B cell (primary cell): ENCODE results near the gene HTT. TPM values are rescaled to one million over a fixed set of nuclear protein-coding genes. Genes with fewer than 3 reads are reported as not detected.

Experiments used
- ATAC-seq: fragments of 200-7000 bp; cut with Tn5 transposase; one replicate; pipeline ENCODE4 v1.10.0; 2021; ENCODE audit warnings: low read depth, mild to moderate bottlenecking, moderate number of reproducible peaks, moderate library complexity
- CTCF ChIA-PET: fragments of 350-600 bp; sonication (Branson Sonifier 250); formaldehyde crosslinking; loops from one replicate; lab custom pipeline; 2021; ENCODE audit warnings: antibody characterized with exemption, inconsistent platforms; lab: Charles Lee
- POLR2A ChIA-PET: fragments of 350-600 bp; sonication (Branson Sonifier 250); formaldehyde crosslinking; loops from one replicate; lab custom pipeline; 2021; ENCODE audit warnings: antibody characterized with exemption; lab: Charles Lee
- DNase-seq: peaks from one replicate; pipeline ENCODE4 v3.0.0; 2013
- H2AFZ ChIP-seq: 2 replicates; pipeline ENCODE4 v1.6.1; 2012; ENCODE audit warnings: mild to moderate bottlenecking, low read depth, low read length; ENCODE audit not compliant: insufficient read depth, poor library complexity, severe bottlenecking
- H3K27ac ChIP-seq, 2 donors: 1 replicate in 1 of 2; 2 replicates in 1 of 2; pipeline ENCODE4 v1.5.1; 2012 to 2013; ENCODE audit warnings: low read length in 2 of 2, mild to moderate bottlenecking in 2 of 2, moderate library complexity in 1 of 2
- H3K27me3 ChIP-seq, 4 experiments: fragments of 200-600 bp in 1 of 4; sonication (generic) in 1 of 4; replicated peaks in 1 of 4; 1 replicate in 2 of 4; 2 replicates in 2 of 4; pipeline versions ENCODE4 v1.6.1 to v1.7.0; 2013 to 2016; ENCODE audit warnings: low read length in 3 of 4, mild to moderate bottlenecking in 2 of 4, mixed read lengths in 1 of 4, moderate library complexity in 1 of 4; ENCODE audit not compliant: insufficient read depth in 4 of 4, control insufficient read depth in 3 of 4; ENCODE audit errors: control extremely low read depth in 1 of 4
- H3K36me3 ChIP-seq, 2 experiments: replicated peaks in 1 of 2; 1 replicate in 1 of 2; 2 replicates in 1 of 2; pipeline versions ENCODE4 v1.6.1 to v1.7.1; 2013; ENCODE audit warnings: low read length in 1 of 2; ENCODE audit not compliant: insufficient read depth in 2 of 2, control insufficient read depth in 1 of 2; ENCODE audit errors: control extremely low read depth in 1 of 2, extremely low read depth in 1 of 2
- H3K4me1 ChIP-seq, 2 donors: fragments of 200-600 bp in 1 of 2; sonication (generic) in 1 of 2; 1 replicate in 1 of 2; 2 replicates in 1 of 2; pipeline versions ENCODE4 v1.5.1 to v1.6.1; 2013 to 2017; ENCODE audit warnings: low read length in 2 of 2; ENCODE audit not compliant: control insufficient read depth in 2 of 2, insufficient read depth in 2 of 2
- H3K4me2 ChIP-seq: replicated peaks from 2 replicates; pipeline ENCODE3; 2012; ENCODE audit warnings: mild to moderate bottlenecking, low read depth, low read length; ENCODE audit not compliant: poor library complexity, severe bottlenecking
- H3K4me3 ChIP-seq, 5 experiments: fragments of 200-600 bp in 1 of 5; sonication (generic) in 1 of 5; 1 replicate in 3 of 5; 2 replicates in 2 of 5; pipeline versions ENCODE4 v1.5.1 to v1.7.0; 2011 to 2016; ENCODE audit warnings: low read length in 4 of 5, mild to moderate bottlenecking in 4 of 5, low read depth in 2 of 5, control low read depth in 1 of 5, moderate library complexity in 1 of 5; ENCODE audit not compliant: insufficient read depth in 1 of 5; ENCODE audit errors: control extremely low read depth in 1 of 5, extremely low read depth in 1 of 5
- H3K79me2 ChIP-seq: fragments of 200-600 bp; sonication (generic); one replicate; pipeline ENCODE4 v1.6.0; 2016; ENCODE audit warnings: low read length; ENCODE audit not compliant: control insufficient read depth, insufficient read depth
- H3K9ac ChIP-seq: fragments of 200-600 bp; sonication (generic); 2 replicates; pipeline ENCODE4 v1.6.1; 2017; ENCODE audit warnings: mild to moderate bottlenecking, low read length, moderate library complexity
- H3K9me3 ChIP-seq, 3 donors: one replicate each; pipeline versions ENCODE4 v1.6.1 to v1.7.1; 2013; ENCODE audit warnings: low read length in 2 of 3; ENCODE audit not compliant: control insufficient read depth in 2 of 3, insufficient read depth in 1 of 3; ENCODE audit errors: control extremely low read depth in 1 of 3
- H4K20me1 ChIP-seq: 2 replicates; pipeline ENCODE4 v1.6.0; 2012; ENCODE audit warnings: mild to moderate bottlenecking, low read length; ENCODE audit not compliant: insufficient read depth, control insufficient read depth, poor library complexity, severe bottlenecking
- H3K27ac Mint-ChIP-seq: one replicate; pipeline ENCODE4 v1.8.0; 2021; ENCODE audit warnings: mixed read lengths
- H3K27me3 Mint-ChIP-seq: one replicate; pipeline ENCODE4 v1.8.0; 2021; ENCODE audit warnings: mixed read lengths
- H3K4me1 Mint-ChIP-seq: one replicate; pipeline ENCODE4 v1.8.0; 2021; ENCODE audit warnings: mixed read lengths
- H3K4me3 Mint-ChIP-seq: one replicate; pipeline ENCODE4 v1.8.0; 2021; ENCODE audit warnings: mixed read lengths
- H3K9me3 Mint-ChIP-seq: one replicate; pipeline ENCODE4 v1.8.0; 2022; ENCODE audit warnings: mixed read lengths; ENCODE audit not compliant: insufficient read depth
- EZH2 ChIP-seq: IDR thresholded peaks from 2 replicates; pipeline ENCODE4 v1.6.1; 2012; ENCODE audit warnings: borderline replicate concordance, low read depth, mild to moderate bottlenecking, moderate library complexity, low read length; ENCODE audit not compliant: insufficient read depth, poor library complexity, severe bottlenecking
- WGBS: methylation state at CpG from one replicate; pipeline ENCODE4 v1.1.5; 2013; ENCODE audit warnings: missing lambda C conversion rate; ENCODE audit not compliant: insufficient coverage; 5-methylcytosine and 5-hydroxymethylcytosine counted together
- intact Hi-C: fragments of 100-400 bp; cut with micrococcal nuclease; formaldehyde crosslinking; loops from one replicate; pipeline ENCODE4 v1.10.0; 2022
- polyA minus RNA-seq: library from RNA; depleted of rRNA, polyadenylated mRNA; stranded (reverse); fragments of >200 nt; gene quantifications from 2 replicates; pipeline ENCODE4 v1.2.3, GENCODE V29; 2012
- polyA plus RNA-seq: library from polyadenylated mRNA; depleted of rRNA; stranded (reverse); fragments of >200 nt; gene quantifications from 2 replicates; pipeline ENCODE4 v1.2.3, GENCODE V29; 2012
- total RNA-seq, 2 donors: library from RNA; stranded (reverse); fragments of 120-200 nt in 1 of 2; gene quantifications; 1 replicate in 1 of 2; 2 replicates in 1 of 2; pipeline versions ENCODE4 v1.2.3 to v1.2.4, GENCODE V29; 2013 to 2022
- TF ChIP-seq, protein P1 (sequence below): fragments of 200-600 bp; IDR thresholded peaks from one replicate; pipeline ENCODE4 v1.8.0; 2022; ENCODE audit warnings: antibody characterized with exemption, mild to moderate bottlenecking

The HTT gene
- total RNA-seq (182 and 195 TPM in 2 replicates), polyA plus RNA-seq (39.1 and 52.8 TPM in 2 replicates), polyA minus RNA-seq (155 TPM in 2 replicates)
- 41.7 TPM for total RNA-seq (2013)

GRCh38 chr4:3074078-3074845, at the start of gene HTT, which contains the start of gene HTT-AS:
Gene HTT (plus strand): TSS chr4:3074681. CDS start chr4:3074826, 145 bp downstream.
Gene HTT-AS (minus strand): TSS chr4:3074538.
- under 1% methylated on average over 67 of the region's 81 CpGs for WGBS
- Histone ChIP-seq H3K4me2 (peak within 1 kb of the TSS; percentile 99), H3K4me3 (peak within 1 kb of the TSS; percentile 59 to 96 (median 76)), H3K79me2 (peaks cover 32% of the 10 kb centered on the region), H4K20me1 (peaks cover 24% of the 10 kb centered on the region), H3K4me1 (peaks cover 38 to 51% of the 10 kb centered on the region in 2 donors), H3K9me3 (no peaks in the 10 kb centered on the region), H2AFZ (peak within 1 kb of the TSS; percentile 96), H3K27ac (peak within 1 kb of the TSS; percentile 72 to 83), H3K27me3 (no peaks in the 10 kb centered on the region), H3K36me3 (no peaks in the 10 kb centered on the region), H3K9ac (peak within 1 kb of the TSS; percentile 89)
- Mint-ChIP-seq H3K4me3 (peak within 1 kb of the TSS; percentile 95), H3K27ac (peak within 1 kb of the TSS; percentile 96), H3K4me1 (peaks cover 33% of the 10 kb centered on the region), H3K27me3 (no peaks in the 10 kb centered on the region), H3K9me3 (no peaks in the 10 kb centered on the region)
- DNase-seq, result peak; percentile 99
- ChIA-PET POLR2A (interaction anchor here (0.6 to 0.8 kb wide), 6 partner anchors 32 to 882 kb away, joined by 3 to 9 read pairs (median 4); no protein-coding TSS in a partner anchor), CTCF (interaction anchor here (1.1 kb wide), 2 partner anchors 15 to 27 kb away, joined by 3 to 4 read pairs; no protein-coding TSS in a partner anchor)
- intact Hi-C loops, result loop anchor here (1.0 to 10.0 kb wide), 5 partner anchors 27 to 1489 kb away; partner anchors contain the start of genes ADD1, GRK4, NOP14 and TNIP2
- peak; percentile 77 for ATAC-seq
- TF ChIP-seq, protein P1, sequence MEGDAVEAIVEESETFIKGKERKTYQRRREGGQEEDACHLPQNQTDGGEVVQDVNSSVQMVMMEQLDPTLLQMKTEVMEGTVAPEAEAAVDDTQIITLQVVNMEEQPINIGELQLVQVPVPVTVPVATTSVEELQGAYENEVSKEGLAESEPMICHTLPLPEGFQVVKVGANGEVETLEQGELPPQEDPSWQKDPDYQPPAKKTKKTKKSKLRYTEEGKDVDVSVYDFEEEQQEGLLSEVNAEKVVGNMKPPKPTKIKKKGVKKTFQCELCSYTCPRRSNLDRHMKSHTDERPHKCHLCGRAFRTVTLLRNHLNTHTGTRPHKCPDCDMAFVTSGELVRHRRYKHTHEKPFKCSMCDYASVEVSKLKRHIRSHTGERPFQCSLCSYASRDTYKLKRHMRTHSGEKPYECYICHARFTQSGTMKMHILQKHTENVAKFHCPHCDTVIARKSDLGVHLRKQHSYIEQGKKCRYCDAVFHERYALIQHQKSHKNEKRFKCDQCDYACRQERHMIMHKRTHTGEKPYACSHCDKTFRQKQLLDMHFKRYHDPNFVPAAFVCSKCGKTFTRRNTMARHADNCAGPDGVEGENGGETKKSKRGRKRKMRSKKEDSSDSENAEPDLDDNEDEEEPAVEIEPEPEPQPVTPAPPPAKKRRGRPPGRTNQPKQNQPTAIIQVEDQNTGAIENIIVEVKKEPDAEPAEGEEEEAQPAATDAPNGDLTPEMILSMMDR, result no peak
- no peak for TF ChIP-seq EZH2

DNA sequence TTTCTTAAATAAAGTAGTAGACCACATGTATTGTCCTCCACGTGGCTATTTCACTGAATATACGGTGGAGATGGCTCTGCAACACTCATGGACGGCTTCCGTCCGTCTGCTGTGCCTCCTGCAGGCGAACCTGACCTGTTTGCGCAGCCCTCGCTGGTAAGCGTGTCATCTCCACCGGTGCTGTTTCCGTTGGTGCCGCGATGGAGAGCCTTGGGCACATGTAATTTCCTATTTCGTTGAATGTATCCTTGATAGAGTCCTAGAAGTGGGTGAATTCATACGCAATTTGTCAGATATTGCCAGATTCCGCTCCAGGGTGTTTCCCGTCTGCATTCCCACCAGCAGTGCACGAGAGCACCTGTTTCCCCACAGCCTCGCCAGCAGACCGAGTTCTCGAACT, 48.6 kb upstream of the HTT start:
- no peaks in the 10 kb centered on the region for H3K36me3 ChIP-seq
- no peak overlapping the region for H3K27ac Mint-ChIP-seq
- ATAC-seq, result no peak
- peaks cover 0 to 11% (median 0%) of the 10 kb centered on the region in 3 donors for H3K9me3 ChIP-seq
- peaks cover 17% of the 10 kb centered on the region for H3K27me3 Mint-ChIP-seq
- H3K4me3 Mint-ChIP-seq, result no peak overlapping the region
- H4K20me1 ChIP-seq, result no peaks in the 10 kb centered on the region
- H3K27me3 ChIP-seq, result peaks cover 0 to 6% (median 2%) of the 10 kb centered on the region in 4 experiments
- no peaks in the 10 kb centered on the region for H3K4me1 Mint-ChIP-seq
- intact Hi-C loops, result no loop called here
- DNase-seq, result no peak
- CTCF ChIA-PET, result no interaction called here
- H3K4me3 ChIP-seq, result no peak overlapping the region
- H3K4me1 ChIP-seq, result no peaks in the 10 kb centered on the region
- POLR2A ChIA-PET, result no interaction called here
- H3K9ac ChIP-seq, result no peak overlapping the region
- H3K79me2 ChIP-seq, result no peaks in the 10 kb centered on the region
- 95% methylated on average over 17 of the region's 21 CpGs for WGBS
- TF ChIP-seq EZH2, result no peak
- TF ChIP-seq, protein P1, result no peak
- no peak overlapping the region for H2AFZ ChIP-seq
- no peak overlapping the region for H3K4me2 ChIP-seq
- H3K9me3 Mint-ChIP-seq, result no peaks in the 10 kb centered on the region
- H3K27ac ChIP-seq, result no peak overlapping the region
